Esophagus squamous epithelium (tissue), 5 donors: ENCODE data around the gene DENND1A. TPM values are rescaled to one million over a fixed set of nuclear protein-coding genes. Genes with fewer than 3 reads are reported as not detected.

Source experiments
- DNase-seq: peaks from one replicate; lab custom pipeline; 2025; lab: John Stamatoyannopoulos, UW
- H3K27ac ChIP-seq, 4 donors: fragments of 200-600 bp; sonication (generic); one replicate each; pipeline ENCODE4 v1.5.1; 2016 to 2019; ENCODE audit warnings: mild to moderate bottlenecking in 1 of 4
- H3K27me3 ChIP-seq, 4 donors: fragments of 200-600 bp; sonication (generic); 1 replicate in 3 of 4; 2 replicates in 1 of 4; pipeline versions ENCODE4 v1.5.1 to v1.6.0; 2017 to 2021; ENCODE audit warnings: antibody characterized with exemption in 1 of 4
- H3K36me3 ChIP-seq, 3 donors: fragments of 200-600 bp; sonication (generic); one replicate each; pipeline ENCODE4 v1.5.1; 2016 to 2019
- H3K4me1 ChIP-seq, 3 donors: fragments of 200-600 bp; sonication (generic); one replicate each; pipeline ENCODE4 v1.5.1; 2017 to 2019
- H3K4me3 ChIP-seq, 4 donors: fragments of 200-600 bp; sonication (generic); 1 replicate in 3 of 4; 2 replicates in 1 of 4; pipeline ENCODE4 v1.5.1; 2016 to 2019; ENCODE audit warnings: mild to moderate bottlenecking in 2 of 4, moderate library complexity in 1 of 4
- H3K9me3 ChIP-seq, 3 donors: fragments of 200-600 bp; sonication (generic); one replicate each; pipeline ENCODE4 v1.5.1; 2016 to 2019
- POLR2A ChIP-seq, 4 donors: fragments of 450-650 bp; IDR thresholded peaks; one replicate each; pipeline ENCODE4 v1.6.1; 2017; ENCODE audit warnings: antibody characterized with exemption in 4 of 4, mild to moderate bottlenecking in 4 of 4, moderate library complexity in 3 of 4
- WGBS, 2 donors: methylation state at CpG; one replicate each; pipeline ENCODE4 v1.1.5; 2018; 5-methylcytosine and 5-hydroxymethylcytosine counted together
- intact Hi-C: fragments of 100-400 bp; cut with DNase I; formaldehyde crosslinking; loops from one replicate; pipeline ENCODE4 v1.15.0; 2022
- total RNA-seq, 4 donors: library from RNA; depleted of rRNA; stranded (reverse); fragments of >200 nt; gene quantifications; one replicate each; pipeline ENCODE4 v1.1.0, GENCODE V29; 2016
- TF ChIP-seq, protein P1 (sequence below), 6 experiments: fragments of 450-650 bp in 4 of 6; fragments of 200-600 bp in 2 of 6; sonication (generic) in 2 of 6; IDR thresholded peaks; one replicate each; pipeline ENCODE4 v1.5.1; 2016 to 2019; ENCODE audit warnings: antibody characterized with exemption in 6 of 6, mild to moderate bottlenecking in 4 of 6, moderate library complexity in 4 of 6
- donor health status: DM: yes; HTN: yes; CAD: no.

Gene DENND1A
- total RNA-seq, 4 donors from 2014 or later, result 5.3 to 16.0 (median 12.9) TPM

DNA sequence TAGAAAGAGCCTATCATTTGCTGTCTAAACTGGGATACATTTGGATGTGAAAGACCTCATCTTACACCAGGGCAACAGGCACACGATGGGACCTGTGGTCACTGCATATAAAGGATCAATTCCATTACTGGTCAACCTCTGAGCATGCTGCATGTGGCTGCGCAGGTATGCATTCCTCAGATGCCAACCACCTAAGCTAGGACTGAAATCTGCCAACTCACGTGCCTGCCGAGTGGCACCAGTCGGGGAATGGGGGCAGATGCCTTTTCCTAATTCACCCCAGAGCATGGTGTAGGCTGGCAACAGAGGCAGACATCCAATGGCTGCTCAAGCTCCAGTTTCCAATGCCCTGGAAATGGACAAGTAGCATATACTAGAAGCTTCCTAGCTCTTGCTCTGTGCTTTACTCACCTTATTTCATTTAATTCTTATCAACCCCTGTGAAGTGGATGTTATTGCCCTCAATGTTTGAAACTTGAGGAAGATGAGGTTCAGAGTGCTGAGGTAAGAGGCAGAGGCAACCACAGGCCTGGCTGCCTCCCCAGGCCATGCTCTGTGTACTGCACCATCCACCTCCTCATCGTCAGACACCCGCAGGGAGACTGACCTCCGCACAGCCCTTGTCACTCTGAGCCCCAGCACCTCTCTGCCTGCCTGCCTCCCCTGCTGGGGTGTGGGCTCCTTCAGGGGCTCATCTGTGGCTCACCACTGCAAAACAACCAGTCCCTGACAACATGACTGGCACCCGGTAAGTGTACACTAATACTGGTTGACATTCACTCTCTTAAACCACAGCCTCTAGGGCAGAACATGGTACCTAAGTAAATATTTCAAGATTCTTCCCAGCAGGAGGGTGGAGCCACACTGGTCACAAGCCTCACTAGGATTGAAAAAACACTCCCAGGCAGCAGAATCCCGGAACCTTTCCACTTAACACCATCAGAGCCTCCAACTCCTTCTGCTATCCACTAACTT, 345.4 kb downstream of the DENND1A start:
- Histone ChIP-seq H3K9me3 (peaks cover 0 to 15% (median 0%) of the 10 kb centered on the region in 3 donors), H3K27ac (no peak overlapping the region), H3K27me3 (no peaks in the 10 kb centered on the region), H3K36me3 (peaks cover 0 to 28% (median 0%) of the 10 kb centered on the region in 3 donors), H3K4me3 (no peak overlapping the region), H3K4me1 (no peaks in the 10 kb centered on the region)
- no peak for DNase-seq
- intact Hi-C loops, result no loop called here
- TF ChIP-seq, protein P1, sequence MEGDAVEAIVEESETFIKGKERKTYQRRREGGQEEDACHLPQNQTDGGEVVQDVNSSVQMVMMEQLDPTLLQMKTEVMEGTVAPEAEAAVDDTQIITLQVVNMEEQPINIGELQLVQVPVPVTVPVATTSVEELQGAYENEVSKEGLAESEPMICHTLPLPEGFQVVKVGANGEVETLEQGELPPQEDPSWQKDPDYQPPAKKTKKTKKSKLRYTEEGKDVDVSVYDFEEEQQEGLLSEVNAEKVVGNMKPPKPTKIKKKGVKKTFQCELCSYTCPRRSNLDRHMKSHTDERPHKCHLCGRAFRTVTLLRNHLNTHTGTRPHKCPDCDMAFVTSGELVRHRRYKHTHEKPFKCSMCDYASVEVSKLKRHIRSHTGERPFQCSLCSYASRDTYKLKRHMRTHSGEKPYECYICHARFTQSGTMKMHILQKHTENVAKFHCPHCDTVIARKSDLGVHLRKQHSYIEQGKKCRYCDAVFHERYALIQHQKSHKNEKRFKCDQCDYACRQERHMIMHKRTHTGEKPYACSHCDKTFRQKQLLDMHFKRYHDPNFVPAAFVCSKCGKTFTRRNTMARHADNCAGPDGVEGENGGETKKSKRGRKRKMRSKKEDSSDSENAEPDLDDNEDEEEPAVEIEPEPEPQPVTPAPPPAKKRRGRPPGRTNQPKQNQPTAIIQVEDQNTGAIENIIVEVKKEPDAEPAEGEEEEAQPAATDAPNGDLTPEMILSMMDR (IDR thresholded peaks at IDR 0.05), result no peak
- TF ChIP-seq POLR2A (IDR thresholded peaks at IDR 0.05), result no peak
- WGBS, 2 donors, result 90 to 96% methylated on average over 9 to 10 of the region's 10 CpGs

DNA sequence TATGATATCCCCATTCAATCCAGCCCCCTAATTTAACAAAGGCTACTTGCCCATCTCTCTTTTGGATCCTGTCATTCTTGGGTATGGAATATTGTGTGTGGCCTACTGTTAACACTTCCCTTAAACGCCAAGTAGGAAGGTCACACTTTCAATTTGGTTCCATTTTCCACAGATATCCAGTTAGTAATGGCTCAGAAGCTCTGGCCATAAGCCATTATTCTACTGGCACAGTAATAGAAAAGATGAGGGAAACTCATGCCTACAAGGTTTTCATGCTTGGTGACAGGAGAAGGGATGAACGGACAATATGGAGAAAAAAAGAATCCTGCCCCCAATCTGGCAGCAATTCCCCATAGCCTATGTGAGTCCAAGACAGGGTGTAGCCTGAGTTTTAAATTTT, 346.3 kb downstream of the DENND1A start:
- Histone ChIP-seq H3K27ac (no peak overlapping the region), H3K9me3 (peaks cover 0 to 15% (median 0%) of the 10 kb centered on the region in 3 donors), H3K27me3 (no peaks in the 10 kb centered on the region), H3K4me1 (no peaks in the 10 kb centered on the region), H3K4me3 (no peak overlapping the region), H3K36me3 (peaks cover 0 to 32% (median 0%) of the 10 kb centered on the region in 3 donors)
- intact Hi-C loops, result no loop called here
- 92 to 95% methylated on average over 2 of the region's 2 CpGs for WGBS, 2 donors
- DNase-seq, result no peak
- TF ChIP-seq POLR2A (IDR thresholded peaks at IDR 0.05), result no peak
- TF ChIP-seq, protein P1 (IDR thresholded peaks at IDR 0.05), result no peak

DNA sequence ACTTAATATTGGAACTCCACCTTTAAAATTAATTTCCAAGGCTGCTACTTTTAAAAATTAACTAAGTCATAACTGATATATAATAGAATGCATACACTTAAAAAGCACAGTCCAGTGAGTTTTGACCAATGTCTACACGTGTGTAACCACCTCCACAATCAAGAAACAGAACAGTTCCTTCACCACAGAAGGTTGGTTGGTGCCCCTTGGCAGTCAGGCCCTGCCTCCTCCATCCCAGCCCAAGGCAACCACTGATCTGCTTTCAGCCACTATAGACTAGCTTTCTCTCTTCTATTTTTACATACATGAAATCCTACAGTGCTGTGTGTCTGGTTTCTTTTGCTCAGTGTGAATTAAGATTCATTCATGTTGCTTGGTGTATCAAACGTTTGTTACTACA, 358.7 kb downstream of the DENND1A start:
- no peak for TF ChIP-seq POLR2A (IDR thresholded peaks at IDR 0.05)
- TF ChIP-seq, protein P1 (IDR thresholded peaks at IDR 0.05), result no peak
- intact Hi-C loops, result no loop called here
- Histone ChIP-seq H3K4me3 (no peak overlapping the region), H3K27ac (no peak overlapping the region), H3K36me3 (no peaks in the 10 kb centered on the region), H3K4me1 (peaks cover 0 to 23% (median 0%) of the 10 kb centered on the region in 3 donors), H3K9me3 (peaks cover 0 to under 1% (median 0%) of the 10 kb centered on the region in 3 donors), H3K27me3 (no peaks in the 10 kb centered on the region)
- 73 to 81% methylated on average over 2 of the region's 2 CpGs for WGBS, 2 donors
- no peak for DNase-seq

DNA sequence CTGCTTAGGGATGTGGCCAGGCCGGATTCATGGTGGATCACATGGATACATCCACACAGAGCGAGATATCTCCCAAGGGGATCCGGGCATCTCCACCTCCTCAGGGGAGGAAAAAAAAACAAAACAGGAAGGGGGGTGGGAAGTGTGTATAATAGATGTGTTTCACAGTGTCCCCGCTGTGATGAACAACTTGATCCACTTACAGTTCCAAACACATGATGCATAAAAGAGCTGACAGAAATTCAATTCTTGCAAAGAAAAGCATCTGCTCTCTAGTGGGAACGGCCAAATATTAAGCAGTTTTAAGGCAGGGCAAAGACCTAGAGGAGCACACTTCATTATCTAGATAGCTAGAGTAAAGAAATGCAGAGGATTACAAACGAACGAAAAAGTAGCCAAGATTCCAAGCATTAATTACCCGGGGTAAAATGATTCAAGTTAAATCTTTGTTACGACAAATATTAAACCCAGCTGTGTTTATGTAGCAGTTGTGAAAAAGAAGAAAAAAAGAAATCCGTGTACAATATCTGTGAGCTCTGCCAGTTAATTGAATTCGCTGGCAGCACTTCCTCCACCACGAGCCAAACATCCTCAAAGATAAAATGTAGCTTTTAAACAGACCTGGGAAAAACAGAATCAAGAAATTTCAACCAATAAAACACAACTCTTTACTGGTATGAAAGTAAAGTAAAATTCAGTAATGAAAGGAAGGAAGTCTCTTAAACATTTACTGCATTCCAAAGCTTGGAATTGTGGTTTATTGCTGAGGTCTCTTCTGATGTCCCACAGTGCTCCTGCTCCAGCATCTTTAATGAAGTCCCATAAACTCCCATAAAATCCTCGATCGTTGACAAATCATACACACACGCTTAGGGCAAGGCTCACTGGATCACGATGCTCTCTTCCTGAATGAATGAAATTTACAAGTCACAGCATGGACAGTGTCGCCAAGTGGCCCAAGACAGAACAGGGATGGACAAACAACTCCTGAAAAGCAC, 360.9 kb downstream of the DENND1A start:
- Histone ChIP-seq H3K36me3 (no peaks in the 10 kb centered on the region), H3K27ac (peak overlapping the region in 2 of 4 donors; percentile 32 to 63), H3K4me3 (no peak overlapping the region), H3K27me3 (no peaks in the 10 kb centered on the region), H3K4me1 (peaks cover 0 to 23% (median 0%) of the 10 kb centered on the region in 3 donors), H3K9me3 (no peaks in the 10 kb centered on the region)
- TF ChIP-seq, protein P1 (IDR thresholded peaks at IDR 0.05), result no peak
- no peak for TF ChIP-seq POLR2A (IDR thresholded peaks at IDR 0.05)
- 11 to 28% methylated on average over 14 to 16 of the region's 17 CpGs for WGBS, 2 donors
- intact Hi-C loops, result no loop called here
- no peak for DNase-seq
